ENCODE results near the gene GMDS. TPM values are rescaled to one million over a fixed set of nuclear protein-coding genes. Genes with fewer than 3 reads are reported as not detected.

The GMDS gene
- total RNA-seq, 1 experiment from 2014 or later: 31.1 TPM

- no TSS peak for BruUV-seq (replicated peaks)
- H3K4me1 Mint-ChIP-seq (ENCODE audit: low read depth, unreplicated experiment): peaks cover 17% of the 10 kb centered on the region
- Histone ChIP-seq H3K4me1 (peaks cover 5% of the 10 kb centered on the region; the same call in 1 of the 2 replicates), H3K27me3 (replicated peaks; ENCODE audit: control insufficient read depth, insufficient read depth, low read length) (no peaks in the 10 kb centered on the region), H3K36me3 (ENCODE audit: control insufficient read depth, insufficient read depth, low read length) (no peaks in the 10 kb centered on the region), H3K4me3 (ENCODE audit: low read depth, low read length) (no peak overlapping the region), H3K9me3 (no peaks in the 10 kb centered on the region)
- H3K9me3 Mint-ChIP-seq (ENCODE audit: unreplicated experiment): no peaks in the 10 kb centered on the region
- no peaks in the 10 kb centered on the region for H3K27me3 Mint-ChIP-seq (ENCODE audit: insufficient read depth, unreplicated experiment)
- H3K27ac Mint-ChIP-seq (ENCODE audit: unreplicated experiment): no peak overlapping the region
- ChIA-PET CTCF (interaction anchor here (0.7 kb wide), 1 partner anchor 22 kb away, joined by 5 read pairs; no protein-coding TSS in a partner anchor), POLR2A (no interaction called here)
- intact Hi-C loops (cut with micrococcal nuclease; ENCODE audit: unreplicated experiment): no loop called here
- no peak for TF ChIP-seq CTCF (IDR thresholded peaks at IDR 0.05; ENCODE audit: insufficient read depth in 1 of 2, low read depth in 1 of 2, low read length in 1 of 2, severe bottlenecking in 1 of 2, unreplicated experiment in 1 of 2)
- no peaks in the 10 kb centered on the region for H3K36me3 Mint-ChIP-seq (ENCODE audit: insufficient read depth, unreplicated experiment)
- DNase-seq: no peak
- H3K4me3 Mint-ChIP-seq (ENCODE audit: unreplicated experiment): no peak overlapping the region
Observed at GRCh38 chr6:1720620-1721322, 524.6 kb downstream of the GMDS start.

- Histone ChIP-seq H3K9me3 (no peaks in the 10 kb centered on the region), H3K4me1 (peaks cover 5% of the 10 kb centered on the region; the same call in 1 of the 2 replicates), H3K4me3 (ENCODE audit: low read depth, low read length) (no peak overlapping the region), H3K27me3 (replicated peaks; ENCODE audit: control insufficient read depth, insufficient read depth, low read length) (no peaks in the 10 kb centered on the region), H3K36me3 (ENCODE audit: control insufficient read depth, insufficient read depth, low read length) (no peaks in the 10 kb centered on the region)
- POLR2A ChIA-PET: no interaction called here
- DNase-seq: no peak
- H3K9me3 Mint-ChIP-seq (ENCODE audit: unreplicated experiment): no peaks in the 10 kb centered on the region
- no TSS peak for BruUV-seq (replicated peaks)
- intact Hi-C loops (cut with micrococcal nuclease; ENCODE audit: unreplicated experiment): no loop called here
- no peaks in the 10 kb centered on the region for H3K36me3 Mint-ChIP-seq (ENCODE audit: insufficient read depth, unreplicated experiment)
- H3K4me1 Mint-ChIP-seq (ENCODE audit: low read depth, unreplicated experiment): peaks cover 15% of the 10 kb centered on the region
- H3K27ac Mint-ChIP-seq (ENCODE audit: unreplicated experiment): no peak overlapping the region
- H3K27me3 Mint-ChIP-seq (ENCODE audit: insufficient read depth, unreplicated experiment): no peaks in the 10 kb centered on the region
- H3K4me3 Mint-ChIP-seq (ENCODE audit: unreplicated experiment): no peak overlapping the region
- TF ChIP-seq CTCF (IDR thresholded peaks at IDR 0.05; ENCODE audit: insufficient read depth in 1 of 2, low read depth in 1 of 2, low read length in 1 of 2, severe bottlenecking in 1 of 2, unreplicated experiment in 1 of 2): no peak
- CTCF ChIA-PET: no interaction called here
Observed at GRCh38 chr6:1719922-1720321, 525.5 kb downstream of the GMDS start.

GRCh38 chr6:1716868-1717267, 528.5 kb downstream of the GMDS start:
- Histone ChIP-seq H3K36me3 (ENCODE audit: control insufficient read depth, insufficient read depth, low read length) (no peaks in the 10 kb centered on the region), H3K9me3 (no peaks in the 10 kb centered on the region), H3K27me3 (replicated peaks; ENCODE audit: control insufficient read depth, insufficient read depth, low read length) (no peaks in the 10 kb centered on the region), H3K4me1 (no peaks in the 10 kb centered on the region), H3K4me3 (ENCODE audit: low read depth, low read length) (no peak overlapping the region)
- no peak overlapping the region for H3K4me3 Mint-ChIP-seq (ENCODE audit: unreplicated experiment)
- BruUV-seq (replicated peaks): no TSS peak
- H3K27me3 Mint-ChIP-seq (ENCODE audit: insufficient read depth, unreplicated experiment): no peaks in the 10 kb centered on the region
- H3K27ac Mint-ChIP-seq (ENCODE audit: unreplicated experiment): no peak overlapping the region
- peaks cover 4% of the 10 kb centered on the region for H3K4me1 Mint-ChIP-seq (ENCODE audit: low read depth, unreplicated experiment)
- H3K9me3 Mint-ChIP-seq (ENCODE audit: unreplicated experiment): no peaks in the 10 kb centered on the region
- no peak for TF ChIP-seq CTCF (IDR thresholded peaks at IDR 0.05; ENCODE audit: insufficient read depth in 1 of 2, low read depth in 1 of 2, low read length in 1 of 2, severe bottlenecking in 1 of 2, unreplicated experiment in 1 of 2)
- intact Hi-C loops (cut with micrococcal nuclease; ENCODE audit: unreplicated experiment): no loop called here
- DNase-seq: no peak
- no peaks in the 10 kb centered on the region for H3K36me3 Mint-ChIP-seq (ENCODE audit: insufficient read depth, unreplicated experiment)
- ChIA-PET CTCF (no interaction called here), POLR2A (interaction anchor here (0.6 kb wide), 1 partner anchor 1052 kb away, joined by 24 read pairs; no protein-coding TSS in a partner anchor)

Data from Caco-2 (cell line).